Keratinocyte (primary cell): ENCODE results near the gene MISP. TPM values are rescaled to one million over a fixed set of nuclear protein-coding genes. Genes with fewer than 3 reads are reported as not detected.

ENCODE experiments used
- DNase-seq: peaks from one replicate; pipeline ENCODE4 v3.0.0-alpha.2; 2011; ENCODE audit warnings: low read depth, missing footprints, low spot score
- FAIRE-seq: peaks from 2 replicates; lab custom pipeline; 2011; peaks lifted over from hg19 to GRCh38; lab: Jason Lieb, UNC
- H2AFZ ChIP-seq: 2 replicates; pipeline ENCODE4 v1.6.0; 2012; ENCODE audit warnings: low read length, control low read depth, inconsistent platforms; ENCODE audit not compliant: control insufficient read depth
- H3K27ac ChIP-seq: 2 replicates; pipeline ENCODE4 v1.5.1; 2011; ENCODE audit warnings: low read length; ENCODE audit not compliant: control insufficient read depth, insufficient read depth
- H3K27me3 ChIP-seq: 3 replicates; pipeline ENCODE4 v1.6.0; 2011; ENCODE audit warnings: low read length; ENCODE audit not compliant: control insufficient read depth, insufficient read depth; ENCODE audit errors: extremely low read depth
- H3K36me3 ChIP-seq, 2 experiments: 2 replicates in 1 of 2; 3 replicates in 1 of 2; pipeline ENCODE4 v1.5.1; 2011; ENCODE audit warnings: low read length in 2 of 2, mild to moderate bottlenecking in 1 of 2; ENCODE audit not compliant: control insufficient read depth in 2 of 2, insufficient read depth in 2 of 2; ENCODE audit errors: extremely low read depth in 1 of 2
- H3K4me1 ChIP-seq: 3 replicates; pipeline ENCODE4 v1.5.1; 2011; ENCODE audit warnings: low read length; ENCODE audit not compliant: control insufficient read depth, insufficient read depth; ENCODE audit errors: extremely low read depth
- H3K4me2 ChIP-seq: 3 replicates; pipeline ENCODE4 v1.6.0; 2011; ENCODE audit warnings: low read depth, low read length; ENCODE audit not compliant: control insufficient read depth, insufficient read depth; ENCODE audit errors: extremely low read depth
- H3K4me3 ChIP-seq, 3 experiments: fragments of 200-600 bp in 1 of 3; sonication (generic) in 1 of 3; 2 replicates in 2 of 3; 3 replicates in 1 of 3; pipeline ENCODE4 v1.5.1; 2011 to 2016; ENCODE audit warnings: low read length in 3 of 3, mild to moderate bottlenecking in 3 of 3, control low read depth in 2 of 3, inconsistent platforms in 1 of 3, low read depth in 1 of 3, mixed read lengths in 1 of 3, mixed run types in 1 of 3, moderate library complexity in 1 of 3; ENCODE audit not compliant: control insufficient read depth in 2 of 3, insufficient read depth in 2 of 3; ENCODE audit errors: extremely low read depth in 1 of 3
- H3K79me2 ChIP-seq: 2 replicates; pipeline ENCODE4 v1.6.0; 2012; ENCODE audit warnings: low read length; ENCODE audit not compliant: control insufficient read depth, insufficient read depth
- H3K9ac ChIP-seq: 3 replicates; pipeline ENCODE4 v1.6.0; 2011; ENCODE audit warnings: low read length; ENCODE audit not compliant: control insufficient read depth, insufficient read depth; ENCODE audit errors: extremely low read depth
- H3K9me1 ChIP-seq: 3 replicates; pipeline ENCODE4 v1.6.0; 2011; ENCODE audit warnings: low read length; ENCODE audit not compliant: control insufficient read depth, insufficient read depth; ENCODE audit errors: extremely low read depth
- H3K9me3 ChIP-seq: 2 replicates; pipeline ENCODE4 v1.5.1; 2012; ENCODE audit warnings: low read depth, low read length; ENCODE audit not compliant: control insufficient read depth
- H4K20me1 ChIP-seq: 3 replicates; pipeline ENCODE4 v1.6.0; 2011; ENCODE audit warnings: low read length; ENCODE audit not compliant: control insufficient read depth, insufficient read depth; ENCODE audit errors: extremely low read depth
- EZH2 ChIP-seq: IDR thresholded peaks from one replicate; pipeline ENCODE4 v1.6.1; 2012; ENCODE audit warnings: inconsistent platforms, mild to moderate bottlenecking, low read length, moderate library complexity
- dilution Hi-C: fragments of 300-500 bp; cut with MboI; formaldehyde crosslinking; loops from one replicate; pipeline ENCODE4 v1.7.0; 2020; ENCODE audit warnings: low sequenced_read_pairs; ENCODE audit not compliant: extremely low pct_ligation_motif_present
- polyA plus RNA-seq, 5 experiments: library from polyadenylated mRNA; depleted of rRNA in 3 of 5; stranded (reverse) in 3 of 5; stranded (forward) in 1 of 5; unstranded in 1 of 5; fragments of >200 nt; gene quantifications; 1 replicate in 1 of 5; 2 replicates in 3 of 5; 3 replicates in 1 of 5; pipeline versions ENCODE4 v1.2.1 to v1.2.3, GENCODE V29; 2011 to 2012; ENCODE audit warnings: missing spikeins in 2 of 5, low read depth in 1 of 5, low replicate concordance in 1 of 5
- TF ChIP-seq, protein P1 (sequence below), 3 experiments: IDR thresholded peaks in 1 of 3; conservative IDR thresholded peaks in 1 of 3; optimal IDR thresholded peaks in 1 of 3; 2 replicates in 2 of 3; 3 replicates in 1 of 3; pipeline versions ENCODE3 to v1.5.1; 2011; ENCODE audit warnings: low read length in 3 of 3, mild to moderate bottlenecking in 3 of 3, moderate library complexity in 2 of 3, control low read depth in 1 of 3, inconsistent platforms in 1 of 3; ENCODE audit not compliant: insufficient read depth in 2 of 3; ENCODE audit errors: extremely low read depth in 1 of 3

MISP gene
- polyA plus RNA-seq, 1 donor (not counting 4 experiments of a cell fraction or from before 2014, with no cell fraction given), result 17.5 TPM

DNA sequence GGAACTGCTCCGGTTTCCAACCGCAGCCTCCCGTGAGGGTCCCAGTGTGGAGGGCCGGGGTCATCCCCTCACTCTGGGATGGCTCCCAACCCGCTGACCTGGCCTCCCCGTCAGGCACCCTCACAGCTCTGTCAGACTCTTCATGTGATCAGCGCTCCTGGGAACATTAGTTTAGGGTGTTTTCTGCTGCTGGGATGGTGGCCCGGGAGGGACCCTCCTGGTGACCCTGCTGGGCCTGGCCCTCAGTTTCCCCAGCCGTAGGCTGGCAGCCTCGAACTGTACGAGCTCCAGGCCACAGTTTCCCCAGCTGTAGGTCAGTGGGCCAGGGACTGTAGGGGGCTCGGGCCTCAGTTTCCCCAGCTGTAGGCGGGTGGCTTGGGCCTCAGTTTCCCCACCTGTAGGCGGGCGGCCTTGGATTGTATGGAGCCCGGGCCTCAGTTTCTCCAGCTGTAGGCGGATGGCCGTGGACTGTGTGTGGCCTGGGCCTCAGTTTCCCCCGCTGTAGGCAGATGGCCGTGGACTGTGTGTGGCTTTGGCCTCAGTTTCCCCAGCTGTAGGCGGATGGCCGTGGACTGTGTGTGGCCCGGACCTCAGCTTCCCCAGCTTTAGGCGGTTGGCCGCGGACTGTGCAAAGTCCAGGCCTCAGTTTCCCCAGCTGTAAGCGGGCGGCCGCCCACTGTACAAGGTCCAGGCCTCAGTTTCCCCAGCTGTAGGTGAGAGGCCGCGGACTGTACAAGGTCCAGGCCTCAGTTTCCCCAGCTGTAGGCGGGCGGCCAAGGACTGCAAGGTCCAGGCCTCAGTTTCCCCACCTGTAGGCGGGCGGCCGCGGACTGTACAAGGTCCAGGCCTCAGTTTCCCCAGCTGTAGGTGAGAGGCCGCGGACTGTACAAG lies 45.0 kb downstream of the MISP start:
- H3K27ac ChIP-seq, result no peak overlapping the region
- H3K36me3 ChIP-seq, result peaks cover 7 to 20% of the 10 kb centered on the region in 2 experiments
- H3K9ac ChIP-seq, result peak overlapping the region; percentile 86
- no peak for DNase-seq
- peak overlapping the region; percentile 86 for H3K4me2 ChIP-seq
- no peak for FAIRE-seq
- H3K9me3 ChIP-seq, result no peaks in the 10 kb centered on the region
- TF ChIP-seq, protein P1, sequence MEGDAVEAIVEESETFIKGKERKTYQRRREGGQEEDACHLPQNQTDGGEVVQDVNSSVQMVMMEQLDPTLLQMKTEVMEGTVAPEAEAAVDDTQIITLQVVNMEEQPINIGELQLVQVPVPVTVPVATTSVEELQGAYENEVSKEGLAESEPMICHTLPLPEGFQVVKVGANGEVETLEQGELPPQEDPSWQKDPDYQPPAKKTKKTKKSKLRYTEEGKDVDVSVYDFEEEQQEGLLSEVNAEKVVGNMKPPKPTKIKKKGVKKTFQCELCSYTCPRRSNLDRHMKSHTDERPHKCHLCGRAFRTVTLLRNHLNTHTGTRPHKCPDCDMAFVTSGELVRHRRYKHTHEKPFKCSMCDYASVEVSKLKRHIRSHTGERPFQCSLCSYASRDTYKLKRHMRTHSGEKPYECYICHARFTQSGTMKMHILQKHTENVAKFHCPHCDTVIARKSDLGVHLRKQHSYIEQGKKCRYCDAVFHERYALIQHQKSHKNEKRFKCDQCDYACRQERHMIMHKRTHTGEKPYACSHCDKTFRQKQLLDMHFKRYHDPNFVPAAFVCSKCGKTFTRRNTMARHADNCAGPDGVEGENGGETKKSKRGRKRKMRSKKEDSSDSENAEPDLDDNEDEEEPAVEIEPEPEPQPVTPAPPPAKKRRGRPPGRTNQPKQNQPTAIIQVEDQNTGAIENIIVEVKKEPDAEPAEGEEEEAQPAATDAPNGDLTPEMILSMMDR (optimal IDR thresholded peaks at IDR 0.05 in 1 of 3, IDR thresholded peaks at IDR 0.05 in 1 of 3, conservative IDR thresholded peaks at IDR 0.05 in 1 of 3; ENCODE audit: extremely low read depth in 1 of 3, insufficient read depth in 2 of 3, low read length in 3 of 3), result no peak
- no peak for TF ChIP-seq EZH2
- H3K4me3 ChIP-seq, result peak overlapping the region; percentile 56 to 81 (median 68)
- H4K20me1 ChIP-seq, result peaks cover 26% of the 10 kb centered on the region
- no peaks in the 10 kb centered on the region for H3K9me1 ChIP-seq
- H3K4me1 ChIP-seq, result peaks cover 24% of the 10 kb centered on the region
- dilution Hi-C loops, result no loop called here
- H3K27me3 ChIP-seq, result no peaks in the 10 kb centered on the region
- H3K79me2 ChIP-seq, result peaks cover 31% of the 10 kb centered on the region
- H2AFZ ChIP-seq, result no peak overlapping the region

DNA sequence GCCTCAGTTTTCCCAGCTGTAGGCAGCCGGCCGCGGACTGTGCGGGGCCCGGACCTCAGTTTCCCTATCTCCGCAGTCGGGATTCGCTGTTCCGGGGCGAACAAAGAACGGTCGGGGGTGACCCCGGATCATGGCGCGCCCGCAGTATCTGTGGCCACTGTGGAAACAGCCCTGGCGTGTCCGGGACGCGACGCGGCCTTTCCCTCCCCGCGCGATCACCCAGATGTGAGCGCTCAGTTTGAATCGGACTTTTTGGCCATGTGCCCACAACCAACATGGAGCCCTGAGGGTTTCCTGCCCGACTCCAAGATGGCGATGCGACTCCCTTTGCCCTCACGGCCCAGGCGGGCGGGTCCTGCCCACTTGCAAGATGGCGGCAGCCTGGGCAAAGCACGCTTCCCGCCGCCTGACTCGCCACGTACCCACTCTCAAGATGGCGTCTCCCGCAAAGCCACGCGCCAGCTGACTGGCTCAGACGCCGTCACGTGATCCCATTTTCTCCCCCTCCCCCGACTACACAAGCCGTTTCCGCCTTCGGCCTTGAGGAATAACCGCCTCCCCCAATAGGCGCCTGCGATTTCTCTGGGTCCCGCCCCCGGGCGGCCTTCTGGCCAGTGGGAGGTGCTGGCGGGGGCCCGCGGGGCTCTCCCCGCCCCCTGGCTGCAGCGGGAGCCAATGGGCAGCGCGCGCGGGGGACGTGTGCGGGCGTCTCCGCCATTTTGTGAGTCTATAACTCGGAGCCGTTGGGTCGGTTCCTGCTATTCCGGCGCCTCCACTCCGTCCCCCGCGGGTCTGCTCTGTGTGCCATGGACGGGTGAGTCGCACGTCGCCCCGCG lies 46.0 kb downstream of the MISP start, which contains the start of gene PTBP1:
TSS of gene PTBP1 (plus strand) at position 761 of the 836 bp plus-strand sequence. CDS start at position 807, 46 bp downstream.
- peak; percentile 74 for FAIRE-seq

More for the DNA sequence above, 46.0 kb downstream of the MISP start, which contains the start of gene PTBP1:
- H2AFZ ChIP-seq, result peak within 1 kb of the TSS; percentile 85
- H3K27ac ChIP-seq, result peak within 1 kb of the TSS; percentile 73
- peak within 1 kb of the TSS; percentile 96 for H3K4me2 ChIP-seq
- TF ChIP-seq, protein P1 (optimal IDR thresholded peaks at IDR 0.05 in 1 of 3, IDR thresholded peaks at IDR 0.05 in 1 of 3, conservative IDR thresholded peaks at IDR 0.05 in 1 of 3; ENCODE audit: extremely low read depth in 1 of 3, insufficient read depth in 2 of 3, low read length in 3 of 3), result no peak
- no peak for TF ChIP-seq EZH2
- H4K20me1 ChIP-seq, result peaks cover 36% of the 10 kb centered on the region
- H3K4me3 ChIP-seq, result peak within 1 kb of the TSS; percentile 83 to 99 (median 91)
- H3K9me1 ChIP-seq, result no peaks in the 10 kb centered on the region
- peaks cover 10 to 29% of the 10 kb centered on the region in 2 experiments for H3K36me3 ChIP-seq
- DNase-seq, result peak; percentile 100
- H3K9me3 ChIP-seq, result no peaks in the 10 kb centered on the region
- dilution Hi-C loops, result no loop called here
- peak within 1 kb of the TSS; percentile 91 for H3K9ac ChIP-seq
- H3K27me3 ChIP-seq, result no peaks in the 10 kb centered on the region
- peaks cover 41% of the 10 kb centered on the region for H3K79me2 ChIP-seq
- peaks cover 31% of the 10 kb centered on the region for H3K4me1 ChIP-seq
